HEK293 (cell line): ENCODE measurements around the gene DXO.
A peak's percentile ranks its signal among the peaks of the same experiment; 100 is the strongest.
"Not testable (repeated sequence)": the region's sequence is repeated elsewhere in the genome, so short reads cannot be mapped to it uniquely, and the experiment has no call there.

Experiments
- CTCF ChIA-PET: fragments of 350-600 bp; formaldehyde crosslinking; extraction: SDS; loops from one replicate; lab custom pipeline; 2021; ENCODE audit warnings: antibody characterized with exemption; lab: Yijun Ruan, JAX
- POLR2A ChIA-PET: fragments of 300-600 bp; formaldehyde crosslinking; extraction: SDS; loops from one replicate; lab custom pipeline; 2020; ENCODE audit warnings: antibody characterized with exemption, inconsistent platforms; lab: Yijun Ruan, JAX
- H3K27ac ChIP-seq: fragments of 200-500 bp; sonication (Bioruptor generic); 2 replicates; pipeline ENCODE4 v1.5.1; 2014; ENCODE audit warnings: low read depth, low read length, control low read depth, inconsistent platforms; ENCODE audit errors: extremely low read depth
- H3K36me3 ChIP-seq, 2 experiments: fragments of 200-500 bp in 1 of 2; sonication (Bioruptor generic) in 1 of 2; 1 replicate in 1 of 2; 2 replicates in 1 of 2; pipeline ENCODE4 v1.5.1; 2014 to 2017; ENCODE audit warnings: inconsistent platforms in 2 of 2, low read length in 2 of 2; ENCODE audit not compliant: control insufficient read depth in 2 of 2, insufficient read depth in 1 of 2
- H3K4me1 ChIP-seq: fragments of 200-500 bp; sonication (Bioruptor generic); 2 replicates; pipeline ENCODE4 v1.5.1; 2014; ENCODE audit warnings: mild to moderate bottlenecking, low read length, inconsistent platforms; ENCODE audit not compliant: control insufficient read depth, insufficient read depth
- H3K4me3 ChIP-seq: 2 replicates; pipeline ENCODE4 v1.5.1; 2011; ENCODE audit warnings: low read depth, mild to moderate bottlenecking, control low read depth, low read length, moderate library complexity
- H3K9me3 ChIP-seq: fragments of 200-500 bp; sonication (Bioruptor generic); 2 replicates; pipeline ENCODE4 v1.5.1; 2014; ENCODE audit warnings: low read depth, low read length, inconsistent platforms; ENCODE audit not compliant: control insufficient read depth, insufficient read depth
- HOXC10 ChIP-seq: sonication (generic); formaldehyde crosslinking; IDR thresholded peaks from 2 replicates; pipeline ENCODE4 v1.8.1; 2023; ENCODE audit warnings: mild to moderate bottlenecking, missing genetic modification reagents
- OSR2 ChIP-seq: fragments of 450-650 bp; formaldehyde crosslinking; IDR thresholded peaks from 2 replicates; pipeline ENCODE4 v1.5.1; 2016; ENCODE audit warnings: missing biosample characterization, missing genetic modification characterization
- PRDM10 ChIP-seq: fragments of 450-650 bp; formaldehyde crosslinking; IDR thresholded peaks from 2 replicates; pipeline ENCODE4 v1.5.1; 2016; ENCODE audit warnings: missing biosample characterization, missing genetic modification characterization
- WT1 ChIP-seq: fragments of 450-650 bp; formaldehyde crosslinking; IDR thresholded peaks from 2 replicates; pipeline ENCODE4 v1.5.1; 2016; ENCODE audit warnings: missing biosample characterization, missing genetic modification characterization
- ZFHX2 ChIP-seq: fragments of 450-650 bp; formaldehyde crosslinking; conservative IDR thresholded peaks from 2 replicates; pipeline ENCODE4 v1.5.1; 2016; ENCODE audit warnings: missing biosample characterization, missing genetic modification characterization
- ZNF10 ChIP-seq: fragments of 450-650 bp; formaldehyde crosslinking; IDR thresholded peaks from 2 replicates; pipeline ENCODE4 v1.5.1; 2017; ENCODE audit warnings: missing biosample characterization, missing genetic modification characterization
- ZNF121 ChIP-seq: fragments of 450-650 bp; formaldehyde crosslinking; IDR thresholded peaks from 2 replicates; pipeline ENCODE4 v1.5.1; 2016; ENCODE audit warnings: missing biosample characterization, missing genetic modification characterization
- ZNF132 ChIP-seq: fragments of 450-650 bp; formaldehyde crosslinking; IDR thresholded peaks from 2 replicates; pipeline ENCODE4 v1.5.1; 2017; ENCODE audit warnings: missing biosample characterization, missing genetic modification characterization, borderline replicate concordance
- ZNF202 ChIP-seq: fragments of 450-650 bp; formaldehyde crosslinking; IDR thresholded peaks from 2 replicates; pipeline ENCODE4 v1.5.1; 2016; ENCODE audit warnings: missing biosample characterization, missing genetic modification characterization, borderline replicate concordance
- ZNF24 ChIP-seq: fragments of 450-650 bp; formaldehyde crosslinking; IDR thresholded peaks from 2 replicates; pipeline ENCODE4 v1.5.1; 2016; ENCODE audit warnings: missing biosample characterization, missing genetic modification characterization
- ZNF335 ChIP-seq: fragments of 450-650 bp; formaldehyde crosslinking; conservative IDR thresholded peaks from 2 replicates; pipeline ENCODE4 v1.5.1; 2016; ENCODE audit warnings: missing biosample characterization, missing genetic modification characterization
- ZNF341 ChIP-seq: fragments of 450-650 bp; formaldehyde crosslinking; IDR thresholded peaks from 2 replicates; pipeline ENCODE4; 2016; ENCODE audit warnings: low read depth, missing biosample characterization, missing genetic modification characterization
- ZNF416 ChIP-seq: fragments of 450-650 bp; formaldehyde crosslinking; IDR thresholded peaks from 2 replicates; pipeline ENCODE4 v1.5.1; 2016; ENCODE audit warnings: missing biosample characterization, missing genetic modification characterization
- ZNF501 ChIP-seq: fragments of 450-650 bp; formaldehyde crosslinking; IDR thresholded peaks from 2 replicates; pipeline ENCODE4 v1.5.1; 2016; ENCODE audit warnings: missing biosample characterization, missing genetic modification characterization
- ZNF571 ChIP-seq: fragments of 450-650 bp; formaldehyde crosslinking; IDR thresholded peaks from 2 replicates; pipeline ENCODE4 v1.5.0; 2017; ENCODE audit warnings: missing biosample characterization, missing genetic modification characterization
- ZNF621 ChIP-seq: fragments of 450-650 bp; formaldehyde crosslinking; IDR thresholded peaks from 2 replicates; pipeline ENCODE4 v1.5.1; 2017; ENCODE audit warnings: missing biosample characterization, missing genetic modification characterization
- ZNF785 ChIP-seq: fragments of 450-650 bp; formaldehyde crosslinking; IDR thresholded peaks from 2 replicates; pipeline ENCODE4 v1.5.1; 2016; ENCODE audit warnings: missing biosample characterization, missing genetic modification characterization

DXO gene

GRCh38 chr6:31977816-31978431 lies 6.0 kb upstream of the DXO start:
- ChIA-PET CTCF (no interaction called here), POLR2A (interaction anchor here (0.7 kb wide), 1 partner anchor 236 kb away, joined by 4 read pairs; no protein-coding TSS in a partner anchor)
- TF ChIP-seq ZNF416 (no peak), ZNF121 (tag by site-specific recombination) (peak; percentile 97)
- Histone ChIP-seq H3K27ac (no peak overlapping the region), H3K9me3 (no peaks in the 10 kb centered on the region), H3K36me3 (peaks cover 0 to 19% of the 10 kb centered on the region in 2 experiments; a peak in 2 of 3 replicates), H3K4me3 (no peak overlapping the region), H3K4me1 (peaks cover 4% of the 10 kb centered on the region; the same call in 1 of the 2 replicates)

GRCh38 chr6:31976065-31976464 lies 4.1 kb upstream of the DXO start:
- CTCF ChIA-PET, H3K27ac ChIP-seq, H3K4me3 ChIP-seq, POLR2A ChIA-PET, H3K9me3 ChIP-seq, H3K4me1 ChIP-seq: not testable (repeated sequence)
- peaks cover 0 to 19% of the 10 kb centered on the region in 2 experiments; a peak in 2 of 3 replicates for H3K36me3 ChIP-seq

- TF ChIP-seq ZNF10 (tag by site-specific recombination) (peak; percentile 83), ZFHX2 (tag by site-specific recombination) (no peak), ZNF341 (tag by site-specific recombination) (peak; percentile 70; the same call in 1 of the 2 replicates), ZNF571 (no peak), ZNF785 (tag by site-specific recombination) (no peak), ZNF416 (no peak), ZNF24 (tag by site-specific recombination) (no peak), OSR2 (tag by site-specific recombination) (no peak), WT1 (0 out of 2 replicates have a peak, but pooled peaks have one; percentile 15), ZNF132 (tag by site-specific recombination) (no peak), ZNF335 (tag by site-specific recombination) (peak; percentile 88), HOXC10 (CRISPR knock-in tag) (no peak), ZNF621 (no peak), ZNF501 (tag by site-specific recombination) (no peak; the same call in 1 of the 2 replicates), ZNF202 (no peak), PRDM10 (tag by site-specific recombination) (no peak)
- Histone ChIP-seq H3K4me3 (peak overlapping the region; percentile 83), H3K27ac (peak overlapping the region; percentile 74), H3K36me3 (peaks cover 3 to 36% of the 10 kb centered on the region in 2 experiments; a peak in 2 of 3 replicates), H3K9me3 (no peaks in the 10 kb centered on the region), H3K4me1 (peaks cover 5% of the 10 kb centered on the region)
- POLR2A ChIA-PET, result interaction anchor here (0.9 to 4.6 kb wide), 11 partner anchors 15 to 999 kb away, joined by 3 to 64 read pairs (median 12); partner anchors contain the start of genes EHMT2, GPANK1, HSPA1B and NELFE
- CTCF ChIA-PET, result interaction anchor here (0.6 to 2.1 kb wide), 4 partner anchors 21 to 392 kb away, joined by 3 to 10 read pairs (median 3); no protein-coding TSS in a partner anchor
Observed at GRCh38 chr6:31972709-31973350, 892 bp upstream of the DXO start.
